Stimulated activated CD4-positive, alpha-beta T cell treated with anti-CD3 and anti-CD28 coated beads, Interleukin-12 subunit alpha, Interleukin-12 subunit beta, amount 100 ng/mL, for 4 hours (primary cell): Measurements from ENCODE around the gene FUNDC2.

Source experiments
- DNase-seq: peaks from one replicate; pipeline ENCODE4 v3.0.0-alpha.2; 2020

The FUNDC2 gene

GRCh38 chrX:155070975-155071693, 44.5 kb downstream of the FUNDC2 start, which contains the start of the genes BRCC3, CMC4 and MTCP1:
Gene BRCC3 (plus strand): TSS chrX:155071508. CDS start chrX:155071528, 20 bp downstream.
Gene CMC4 (minus strand): TSS chrX:155071136. CDS start chrX:155064023, 7,113 bp downstream.
Gene MTCP1 (minus strand): TSS chrX:155071136. CDS start chrX:155066010, 5,126 bp downstream.
- peak; percentile 70 for DNase-seq

DNA sequence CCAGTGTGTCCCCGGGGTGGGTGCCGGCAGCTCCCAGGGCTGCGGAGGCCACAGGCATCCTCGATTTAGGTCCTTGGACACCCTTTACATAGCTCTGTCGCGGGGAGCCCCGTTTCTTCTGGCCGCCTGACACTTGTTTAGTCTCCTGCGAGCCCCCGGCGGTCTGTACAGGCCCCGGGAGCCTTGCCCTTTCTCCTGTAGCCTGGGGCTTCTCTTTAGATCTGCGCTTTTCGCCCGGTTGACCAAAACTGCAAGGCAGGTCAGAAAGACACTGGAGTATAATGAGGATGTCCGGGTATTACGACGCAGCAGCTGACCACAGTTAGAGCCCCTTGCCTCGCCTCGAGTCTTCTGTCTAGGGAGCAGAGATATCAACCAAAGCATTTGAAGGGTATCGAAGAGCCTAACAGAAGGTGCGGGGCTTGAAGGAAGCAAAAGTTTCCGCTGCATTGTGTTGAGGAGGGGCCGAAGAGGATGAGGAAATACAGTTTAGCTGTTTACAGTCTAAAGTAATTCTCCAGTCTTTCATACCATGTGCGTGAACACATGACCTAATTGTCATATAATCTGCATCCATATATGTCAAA, 45.1 kb downstream of the FUNDC2 start:
- peak; percentile 5 for DNase-seq

DNA sequence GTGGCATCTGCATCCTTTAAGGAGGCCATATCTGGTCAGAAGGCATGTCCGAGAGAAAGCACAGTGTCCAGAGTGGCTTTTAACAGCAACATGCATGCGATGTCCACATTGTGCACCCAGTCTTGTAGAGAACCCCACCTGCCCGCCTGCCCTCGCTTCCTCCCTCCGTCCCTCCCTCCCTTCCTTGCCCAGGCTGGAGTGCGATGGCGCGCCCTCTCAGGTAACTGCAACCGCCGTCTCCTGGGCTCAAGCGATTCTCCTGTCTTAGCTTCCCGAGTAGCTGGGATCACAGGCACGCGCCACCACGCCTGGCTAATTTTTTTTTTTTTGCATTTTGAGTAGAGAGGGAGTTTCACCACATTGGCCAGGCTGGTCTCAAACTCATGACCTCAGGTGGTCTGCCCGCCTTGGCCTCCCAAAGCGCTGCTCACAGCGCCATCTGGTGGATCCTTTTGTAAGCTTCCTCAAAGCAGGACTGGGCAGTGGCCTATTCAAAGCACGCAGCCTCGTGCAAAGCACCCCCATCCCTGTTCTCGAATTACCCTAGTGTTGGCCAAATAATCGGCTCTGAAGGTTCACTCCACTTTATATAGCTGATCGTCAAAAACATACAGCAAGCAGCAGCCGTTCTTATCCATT, 59.7 kb downstream of the FUNDC2 start:
- DNase-seq, result peak; percentile 34

GRCh38 chrX:155086961-155087735, 60.5 kb downstream of the FUNDC2 start:
- no peak for DNase-seq

- DNase-seq, result no peak
These were observed 67.9 kb downstream of the FUNDC2 start for GRCh38 chrX:155094468-155095061.

DNA sequence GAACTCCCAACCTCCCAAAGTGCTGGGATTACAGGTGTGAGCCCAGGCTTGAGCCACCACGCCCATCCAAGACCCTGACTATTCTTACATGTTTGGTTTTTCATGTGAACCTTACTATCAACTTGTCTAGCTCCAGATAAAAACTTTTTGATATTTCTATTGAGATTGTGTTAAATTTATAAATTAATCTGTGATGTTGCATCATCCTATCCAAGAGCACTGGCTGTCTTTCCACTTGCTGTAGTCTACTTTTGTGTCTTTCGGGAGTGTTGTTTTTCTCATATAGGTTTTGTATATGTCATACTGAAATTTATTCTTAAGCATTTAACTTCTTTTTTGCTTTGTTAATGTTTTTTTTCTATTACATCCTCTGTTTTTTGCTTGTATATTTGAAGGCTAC, 79.3 kb downstream of the FUNDC2 start:
- no peak for DNase-seq

GRCh38 chrX:155108427-155108826, 81.8 kb downstream of the FUNDC2 start:
- no peak for DNase-seq
